GM19438 (cell line): Measurements from ENCODE around the gene YTHDC2.

Experiments
- ATAC-seq: cut with Tn5 transposase; IDR thresholded peaks from one replicate; pipeline ENCODE4 v1.9.1; 2021; ENCODE audit warnings: low read depth; ENCODE audit not compliant: unreplicated experiment

The YTHDC2 gene

DNA sequence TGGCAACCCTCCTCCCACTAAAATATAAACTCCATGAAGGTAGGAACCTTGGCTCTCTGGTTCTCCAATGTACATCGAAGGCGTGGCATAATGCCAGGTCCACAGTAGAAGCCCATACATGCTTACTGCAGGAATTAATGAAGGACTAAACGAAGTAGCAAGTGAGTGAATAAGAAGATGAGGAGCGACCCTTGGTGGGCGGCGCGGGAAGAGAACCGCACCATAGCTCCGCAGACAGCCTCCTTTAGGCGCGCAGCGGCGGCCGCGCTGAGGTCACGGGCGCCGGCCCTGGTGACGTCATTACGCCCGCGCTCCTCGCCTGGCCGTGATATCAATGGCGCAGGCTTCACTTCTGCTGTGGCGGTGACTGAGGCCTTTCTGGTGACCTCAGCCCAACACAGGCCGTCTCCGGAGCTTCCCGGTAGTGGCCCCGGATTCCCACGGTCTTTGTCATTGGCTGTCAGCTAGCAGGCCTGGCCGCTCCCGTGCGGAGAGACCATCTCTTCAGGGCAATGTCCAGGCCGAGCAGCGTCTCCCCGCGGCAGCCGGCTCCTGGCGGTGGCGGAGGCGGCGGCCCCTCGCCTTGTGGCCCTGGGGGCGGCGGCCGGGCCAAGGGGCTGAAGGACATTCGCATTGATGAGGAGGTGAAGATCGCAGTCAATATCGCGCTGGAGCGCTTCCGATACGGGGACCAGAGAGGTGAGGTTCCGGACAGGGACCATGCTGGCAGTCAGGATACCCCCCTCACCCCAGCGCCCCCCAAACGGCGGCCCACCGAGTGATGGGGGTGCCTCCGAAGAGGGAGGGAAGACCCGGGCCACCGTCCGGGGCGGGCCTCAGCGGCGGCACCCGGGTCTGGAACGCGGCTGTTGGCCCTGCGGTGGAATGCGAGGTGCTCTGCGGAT lies at the start of gene YTHDC2:
YTHDC2 (plus strand) TSS at position 311 of the 905 bp plus-strand sequence; CDS start at position 513, 202 bp downstream.
- ATAC-seq: peak; percentile 98

GRCh38 chr5:113474100-113474728 lies 39.3 kb upstream of the YTHDC2 start:
- no peak for ATAC-seq

- no peak for ATAC-seq
Observed at GRCh38 chr5:113478691-113479090, 34.8 kb upstream of the YTHDC2 start.

GRCh38 chr5:113480243-113480642 lies 33.3 kb upstream of the YTHDC2 start:
- ATAC-seq: no peak

DNA sequence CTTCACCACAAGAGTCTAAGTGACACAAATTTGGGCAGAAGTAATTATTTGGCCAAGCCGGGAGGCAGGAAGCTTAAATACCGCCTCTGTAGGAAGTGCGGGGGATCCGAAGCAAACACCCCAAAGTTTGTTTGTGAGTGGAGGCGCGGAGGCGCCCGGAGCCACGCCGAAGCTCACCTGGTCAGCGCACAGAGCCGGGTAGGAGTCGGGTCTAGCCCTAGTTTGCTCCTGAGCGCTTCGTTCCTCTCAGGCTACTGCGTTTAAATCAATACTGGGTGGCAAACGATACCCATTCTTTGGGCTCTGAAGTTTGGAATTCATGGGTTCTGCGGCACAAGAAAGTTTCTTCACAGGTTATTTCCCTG lies 26.1 kb upstream of the YTHDC2 start:
- no peak for ATAC-seq

DNA sequence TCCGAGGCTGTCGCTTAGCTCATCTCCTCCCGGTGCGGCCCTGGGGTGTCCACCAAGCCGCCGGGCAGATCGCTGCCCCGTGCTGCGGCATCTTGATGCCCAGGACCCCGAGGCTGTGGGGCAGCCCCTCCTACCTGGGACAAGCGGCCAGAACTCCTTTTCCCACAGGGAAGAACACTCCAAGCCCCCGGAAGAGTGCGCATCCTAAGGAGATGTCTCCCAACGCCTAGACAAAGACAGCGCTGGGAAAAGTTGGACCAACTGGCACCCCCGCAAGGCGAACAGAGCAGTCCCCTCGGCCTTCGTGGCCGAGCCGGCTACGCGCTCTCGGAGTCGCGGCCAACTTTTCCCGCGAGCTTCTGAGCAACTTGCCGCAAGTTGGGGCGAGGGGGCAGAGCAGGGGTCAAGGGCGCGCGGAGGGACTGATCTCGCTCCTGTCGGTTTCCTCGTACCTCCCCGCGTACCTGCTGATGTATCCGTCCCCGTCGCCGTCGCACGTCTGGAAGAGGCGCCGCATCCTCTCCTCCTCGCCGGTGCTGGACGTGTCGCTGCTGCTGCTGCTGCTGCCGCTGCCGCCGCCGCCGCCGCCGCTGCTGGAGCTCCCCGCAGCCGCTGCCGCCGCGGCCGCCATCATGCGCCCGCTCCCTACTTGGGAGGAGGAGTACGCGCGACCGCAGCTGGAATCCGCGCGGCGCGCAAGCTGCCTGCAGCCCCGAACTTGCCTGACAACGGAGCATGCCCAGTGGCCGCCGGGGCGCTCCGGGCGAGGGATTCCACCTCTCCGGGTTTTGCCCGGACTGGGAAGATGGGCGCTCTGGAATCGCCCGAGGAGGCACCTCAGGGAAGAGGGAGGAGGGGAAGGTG lies 25.5 kb upstream of the YTHDC2 start, which contains the start of gene MCC:
MCC (minus strand) TSS at position 673 of the 864 bp plus-strand sequence.
- ATAC-seq: no peak

- ATAC-seq: no peak
Observed at GRCh38 chr5:113488645-113489184, 24.8 kb upstream of the YTHDC2 start.

- ATAC-seq: no peak
Observed at GRCh38 chr5:113489299-113489698, 24.2 kb upstream of the YTHDC2 start.

- ATAC-seq: no peak
Observed at GRCh38 chr5:113490317-113490716, 23.2 kb upstream of the YTHDC2 start.

- ATAC-seq: no peak
Observed at GRCh38 chr5:113491022-113491421, 22.5 kb upstream of the YTHDC2 start.

GRCh38 chr5:113493446-113493845 lies 20.0 kb upstream of the YTHDC2 start:
- no peak for ATAC-seq

DNA sequence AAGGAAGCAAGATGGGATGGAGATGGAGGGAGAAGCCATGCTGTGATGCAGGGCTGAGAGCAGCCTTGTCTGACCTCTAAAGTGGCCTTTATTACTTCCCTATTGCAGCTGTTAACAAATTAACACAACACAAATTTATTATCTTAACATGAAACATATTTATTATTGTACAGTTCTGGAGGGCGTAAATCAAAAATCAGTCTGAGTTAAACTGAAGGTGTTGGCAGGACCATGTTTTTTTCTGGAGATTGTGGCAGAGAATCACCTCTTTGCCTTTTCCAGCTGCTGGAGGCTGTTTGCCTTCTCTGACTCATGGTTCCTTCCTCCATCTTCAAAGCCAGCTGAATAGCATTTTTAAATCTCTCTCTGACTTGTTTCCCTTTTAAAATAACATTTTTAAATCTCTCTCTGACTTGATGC lies 18.1 kb upstream of the YTHDC2 start:
- no peak for ATAC-seq

DNA sequence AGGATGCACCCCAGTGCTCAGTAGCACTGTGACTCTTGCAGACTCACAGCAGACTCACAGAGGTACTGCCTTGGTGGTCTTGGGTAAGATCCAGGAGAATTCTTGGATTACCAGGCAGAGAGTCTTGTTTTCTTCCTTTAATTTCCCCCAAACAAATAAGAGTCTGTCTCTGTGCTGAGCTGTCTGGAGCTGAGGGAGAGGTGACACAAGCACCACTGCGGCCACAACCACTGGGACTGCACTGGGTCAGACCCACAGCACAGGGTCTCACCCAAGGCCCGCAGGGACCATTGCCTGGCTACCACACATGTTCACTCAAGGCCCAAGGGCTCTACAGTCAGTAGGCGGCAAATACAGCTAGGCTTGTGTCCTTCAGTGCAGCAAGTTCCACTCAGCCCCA lies 11.4 kb upstream of the YTHDC2 start:
- ATAC-seq: no peak

GRCh38 chr5:113503146-113503545 lies 10.3 kb upstream of the YTHDC2 start:
- no peak for ATAC-seq

GRCh38 chr5:113505181-113505580 lies 8.3 kb upstream of the YTHDC2 start:
- ATAC-seq: no peak

DNA sequence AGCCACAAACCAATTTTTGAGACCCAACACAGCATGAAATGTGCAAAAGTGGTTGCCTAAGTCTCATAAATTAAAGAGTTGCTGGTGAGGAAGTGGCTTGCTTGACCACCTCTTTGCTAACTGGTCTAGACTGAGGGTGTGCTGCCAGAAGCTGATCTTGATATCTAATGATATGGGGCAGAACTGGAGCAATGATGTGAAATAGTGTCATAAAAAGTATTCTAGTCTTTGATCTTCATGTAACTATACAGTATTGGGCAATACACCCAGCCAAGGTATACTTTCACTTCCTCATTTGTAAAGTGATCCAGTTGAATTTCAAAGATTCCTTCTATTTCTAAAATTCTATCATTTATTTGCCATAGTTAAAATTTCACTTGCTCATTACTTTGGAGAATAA lies 5.9 kb upstream of the YTHDC2 start:
- no peak for ATAC-seq

DNA sequence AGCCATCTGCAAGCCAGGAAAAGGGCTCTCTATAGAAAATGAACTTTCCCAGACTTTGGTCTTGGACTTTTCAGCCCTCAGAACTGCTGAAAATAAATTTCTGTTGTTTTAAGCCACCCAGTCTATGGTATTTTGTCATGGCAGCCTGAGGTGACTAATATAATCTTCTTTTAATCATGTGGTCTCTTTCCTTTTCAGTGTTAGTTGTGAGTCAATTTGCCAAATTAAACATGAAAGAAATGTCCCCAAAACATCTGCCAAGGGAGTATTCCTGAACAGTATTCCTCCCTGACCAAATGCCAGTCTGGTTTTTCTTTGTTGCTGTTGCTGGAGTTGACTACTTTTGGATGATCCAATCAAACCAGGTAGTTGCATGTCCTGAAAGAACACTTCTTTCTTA lies 4.7 kb upstream of the YTHDC2 start:
- no peak for ATAC-seq

GRCh38 chr5:113510836-113511451 lies 2.5 kb upstream of the YTHDC2 start:
- no peak for ATAC-seq

GRCh38 chr5:113512341-113512740 lies 1.2 kb upstream of the YTHDC2 start:
- no peak for ATAC-seq

GRCh38 chr5:113514289-113514635 lies 768 bp downstream of the YTHDC2 start:
- no peak for ATAC-seq
